Right lobe of liver (tissue), 6 donors: ENCODE results near the gene DNM3. TPM values are rescaled to one million over a fixed set of nuclear protein-coding genes. Genes with fewer than 3 reads are reported as not detected.

Experiments used
- ATAC-seq, 4 donors: fragments of 200-7000 bp; cut with Tn5 transposase; one replicate each; pipeline ENCODE4 v1.9.1; 2020; ENCODE audit warnings: mild to moderate bottlenecking in 4 of 4, moderate library complexity in 4 of 4
- DNase-seq, 3 donors: peaks; one replicate each; pipeline ENCODE4 v3.0.0-alpha.2; 2020
- H3K27ac ChIP-seq, 3 donors: fragments of 200-600 bp; one replicate each; pipeline ENCODE4 v1.8.0; 2022
- H3K27me3 ChIP-seq, 2 donors: fragments of 200-600 bp; one replicate each; pipeline ENCODE4 v1.8.0; 2022
- H3K36me3 ChIP-seq, 4 donors: fragments of 200-600 bp; sonication (generic) in 1 of 4; one replicate each; pipeline versions ENCODE4 v1.5.1 to v1.8.0; 2017 to 2022; ENCODE audit warnings: control low read depth in 1 of 4
- H3K4me1 ChIP-seq, 4 donors: fragments of 200-600 bp; sonication (generic) in 1 of 4; one replicate each; pipeline versions ENCODE4 v1.5.1 to v1.8.0; 2017 to 2022; ENCODE audit warnings: control low read depth in 1 of 4
- H3K4me3 ChIP-seq, 3 donors: fragments of 200-600 bp; one replicate each; pipeline ENCODE4 v1.8.0; 2022
- H3K9me3 ChIP-seq, 4 donors: fragments of 200-600 bp; sonication (generic) in 1 of 4; one replicate each; pipeline versions ENCODE4 v1.5.1 to v1.8.0; 2017 to 2022; ENCODE audit warnings: control low read depth in 1 of 4
- POLR2A ChIP-seq: fragments of 450-650 bp; IDR thresholded peaks from one replicate; pipeline ENCODE4 v1.6.1; 2017; ENCODE audit warnings: antibody characterized with exemption, mild to moderate bottlenecking
- WGBS: methylation state at CpG from one replicate; pipeline ENCODE4 v1.1.6; 2018; ENCODE audit warnings: low coverage, low lambda C conversion rate; ENCODE audit not compliant: insufficient coverage; ENCODE audit errors: missing lambda C conversion rate; 5-methylcytosine and 5-hydroxymethylcytosine counted together
- intact Hi-C, 2 donors: fragments of 100-400 bp; cut with DNase I; formaldehyde crosslinking; loops; one replicate each; pipeline versions ENCODE4 v1.11.2 to v1.14.1; 2022
- total RNA-seq, 6 experiments: library from RNA; depleted of rRNA in 2 of 6; stranded (reverse); fragments of >200 nt in 2 of 6; fragmentation: NEBNext Ultra II Directional in 3 of 6; extraction: Animal tissue kit (Norgen Biotek cat#: 25700) in 3 of 6; gene quantifications; one replicate each; pipeline versions ENCODE4 v1.1.0 to v1.2.4, GENCODE V29; 2016 to 2023
- TF ChIP-seq, protein P1 (sequence below), 4 donors: fragments of 200-600 bp in 3 of 4; fragments of 450-650 bp in 1 of 4; IDR thresholded peaks; one replicate each; pipeline versions ENCODE4 v1.5.1 to v1.8.0; 2016 to 2022; ENCODE audit warnings: antibody characterized with exemption in 4 of 4, mild to moderate bottlenecking in 2 of 4
- donor health status: DM: no; HTN: yes; CAD: no.
- donor health status: DM: no; HTN: no; CAD: no.
- donor health status: DM: no; HTN: no; CAD: no.
- donor health status: DM: no; HTN: yes; CAD: no.
- donor health status: DM: no; HTN: yes; CAD: no.

Gene DNM3
- total RNA-seq, 6 experiments from 2014 or later = 0.29 to 0.92 (median 0.43) TPM

DNA sequence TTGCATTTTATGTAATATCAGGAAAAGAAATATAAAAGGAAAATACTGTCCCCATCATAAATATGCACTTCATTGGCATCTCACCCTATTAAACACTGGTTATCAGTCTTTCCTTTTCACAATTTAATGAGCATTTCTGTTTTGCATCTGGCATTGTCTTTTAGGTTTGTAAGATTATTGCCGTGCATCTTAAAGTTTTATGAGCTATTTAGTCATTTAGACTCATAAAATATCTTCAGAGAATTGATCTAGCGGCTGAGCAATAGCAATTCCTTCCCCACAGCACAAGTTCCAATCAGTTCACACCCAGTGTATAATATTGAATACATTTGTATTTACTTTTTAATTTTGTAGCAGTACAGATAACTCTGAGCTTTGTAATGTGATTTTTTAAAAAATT, 466.8 kb downstream of the DNM3 start:
- intact Hi-C loops = no loop called here
- Histone ChIP-seq H3K4me3 (no peak overlapping the region), H3K27ac (no peak overlapping the region), H3K9me3 (no peaks in the 10 kb centered on the region), H3K27me3 (no peaks in the 10 kb centered on the region), H3K36me3 (no peaks in the 10 kb centered on the region), H3K4me1 (no peaks in the 10 kb centered on the region)
- DNase-seq (no peak), ATAC-seq (no peak)
- no peak for TF ChIP-seq POLR2A
- TF ChIP-seq, protein P1, sequence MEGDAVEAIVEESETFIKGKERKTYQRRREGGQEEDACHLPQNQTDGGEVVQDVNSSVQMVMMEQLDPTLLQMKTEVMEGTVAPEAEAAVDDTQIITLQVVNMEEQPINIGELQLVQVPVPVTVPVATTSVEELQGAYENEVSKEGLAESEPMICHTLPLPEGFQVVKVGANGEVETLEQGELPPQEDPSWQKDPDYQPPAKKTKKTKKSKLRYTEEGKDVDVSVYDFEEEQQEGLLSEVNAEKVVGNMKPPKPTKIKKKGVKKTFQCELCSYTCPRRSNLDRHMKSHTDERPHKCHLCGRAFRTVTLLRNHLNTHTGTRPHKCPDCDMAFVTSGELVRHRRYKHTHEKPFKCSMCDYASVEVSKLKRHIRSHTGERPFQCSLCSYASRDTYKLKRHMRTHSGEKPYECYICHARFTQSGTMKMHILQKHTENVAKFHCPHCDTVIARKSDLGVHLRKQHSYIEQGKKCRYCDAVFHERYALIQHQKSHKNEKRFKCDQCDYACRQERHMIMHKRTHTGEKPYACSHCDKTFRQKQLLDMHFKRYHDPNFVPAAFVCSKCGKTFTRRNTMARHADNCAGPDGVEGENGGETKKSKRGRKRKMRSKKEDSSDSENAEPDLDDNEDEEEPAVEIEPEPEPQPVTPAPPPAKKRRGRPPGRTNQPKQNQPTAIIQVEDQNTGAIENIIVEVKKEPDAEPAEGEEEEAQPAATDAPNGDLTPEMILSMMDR (IDR thresholded peaks at IDR 0.05) = no peak
- WGBS = 81% methylated on average over 2 of the region's 2 CpGs

- no peak for ATAC-seq
- intact Hi-C loops = no loop called here
- H3K36me3 ChIP-seq = no peaks in the 10 kb centered on the region
- H3K27me3 ChIP-seq = no peaks in the 10 kb centered on the region
- WGBS = 65% methylated on average over 4 of the region's 4 CpGs
- TF ChIP-seq POLR2A = no peak
- TF ChIP-seq, protein P1 (IDR thresholded peaks at IDR 0.05) = no peak
- no peak overlapping the region for H3K4me3 ChIP-seq
- no peak overlapping the region for H3K27ac ChIP-seq
- DNase-seq = no peak
- no peaks in the 10 kb centered on the region for H3K4me1 ChIP-seq
- no peaks in the 10 kb centered on the region for H3K9me3 ChIP-seq
Observed at GRCh38 chr1:172308577-172308976, 467.3 kb downstream of the DNM3 start.

DNA sequence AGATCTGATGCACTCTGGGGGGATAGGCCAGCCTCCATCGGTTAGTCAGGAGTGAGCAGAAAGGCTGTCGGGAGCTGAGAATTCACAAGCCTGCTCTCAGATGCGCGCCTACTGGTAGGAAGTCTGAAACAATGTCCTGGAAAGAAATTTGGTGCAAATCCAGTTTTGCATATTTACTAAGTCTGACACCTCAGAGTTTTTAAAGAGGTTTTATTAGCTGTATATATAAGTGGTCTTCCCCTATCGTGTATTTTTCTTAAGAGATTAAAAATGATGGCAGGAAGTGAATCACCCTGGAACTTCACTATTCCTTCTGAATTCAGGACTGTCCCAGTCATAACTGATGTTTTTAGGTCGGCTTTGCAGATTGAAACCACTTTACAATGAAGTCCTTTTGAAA, 479.4 kb downstream of the DNM3 start:
- TF ChIP-seq, protein P1 (IDR thresholded peaks at IDR 0.05) = no peak
- no peak for TF ChIP-seq POLR2A
- WGBS = 58% methylated on average over 6 of the region's 6 CpGs
- Histone ChIP-seq H3K36me3 (no peaks in the 10 kb centered on the region), H3K9me3 (no peaks in the 10 kb centered on the region), H3K27ac (no peak overlapping the region), H3K27me3 (no peaks in the 10 kb centered on the region), H3K4me3 (no peak overlapping the region), H3K4me1 (no peaks in the 10 kb centered on the region)
- no peak for DNase-seq
- intact Hi-C loops = no loop called here
- ATAC-seq = no peak

GRCh38 chr1:172321451-172321850, 480.2 kb downstream of the DNM3 start:
- Histone ChIP-seq H3K4me3 (no peak overlapping the region), H3K4me1 (no peaks in the 10 kb centered on the region), H3K9me3 (no peaks in the 10 kb centered on the region), H3K27ac (no peak overlapping the region), H3K27me3 (no peaks in the 10 kb centered on the region), H3K36me3 (no peaks in the 10 kb centered on the region)
- ATAC-seq = no peak
- TF ChIP-seq, protein P1 (IDR thresholded peaks at IDR 0.05) = no peak
- TF ChIP-seq POLR2A = no peak
- 63% methylated on average over 4 of the region's 4 CpGs for WGBS
- DNase-seq = no peak
- intact Hi-C loops = no loop called here
